Raji (cell line): ENCODE results near the gene RIBC1.

Experiments used
- POLR2A ChIP-seq: IDR thresholded peaks from 2 replicates; pipeline ENCODE4 v1.6.1; 2011; ENCODE audit warnings: low read depth, low read length, control low read depth; ENCODE audit not compliant: insufficient read depth

The RIBC1 gene

DNA sequence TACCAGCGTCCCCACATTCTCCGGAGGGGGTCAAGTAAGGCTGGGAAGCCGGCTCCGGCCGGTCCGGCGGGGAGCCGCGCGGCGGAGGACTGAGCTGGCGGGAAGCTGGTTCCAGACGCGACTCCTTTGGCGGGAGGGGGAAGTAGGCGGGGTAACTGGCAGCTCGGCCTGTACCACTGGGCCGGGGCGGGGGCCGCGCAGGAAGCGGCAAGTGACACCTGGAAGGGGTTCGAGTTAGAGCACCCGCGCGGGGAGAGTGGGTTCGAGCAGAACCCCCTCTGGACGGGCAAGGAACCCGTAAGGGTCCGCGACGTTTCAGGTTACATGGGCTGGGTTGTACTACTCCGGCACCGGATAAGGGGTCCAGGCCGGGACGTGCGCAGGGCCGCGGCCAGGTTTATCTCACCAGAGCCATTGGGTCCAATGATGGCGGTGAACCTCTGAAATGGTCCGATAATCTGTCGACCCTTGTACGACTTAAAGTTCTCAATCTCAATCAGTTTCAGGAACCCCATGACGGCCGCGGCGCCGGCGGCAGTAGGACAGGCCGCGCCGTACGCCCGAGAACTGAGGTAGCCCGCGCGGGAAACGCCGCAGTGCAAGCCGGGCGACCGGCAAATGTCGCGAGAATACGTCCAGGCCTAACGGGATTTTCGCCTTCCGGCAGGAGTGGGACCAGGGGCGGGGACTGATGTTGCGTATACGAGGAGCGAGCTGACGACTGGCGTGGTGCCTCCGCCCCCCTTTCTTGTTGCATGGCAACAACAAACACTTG is 400 bp upstream of the RIBC1 start, which contains the start of gene SMC1A:
Gene SMC1A, minus strand, starts transcription at position 569 of the 775 bp plus-strand sequence. Its CDS starts 54 bp downstream, at position 515.
- TF ChIP-seq POLR2A = peak; percentile 81

DNA sequence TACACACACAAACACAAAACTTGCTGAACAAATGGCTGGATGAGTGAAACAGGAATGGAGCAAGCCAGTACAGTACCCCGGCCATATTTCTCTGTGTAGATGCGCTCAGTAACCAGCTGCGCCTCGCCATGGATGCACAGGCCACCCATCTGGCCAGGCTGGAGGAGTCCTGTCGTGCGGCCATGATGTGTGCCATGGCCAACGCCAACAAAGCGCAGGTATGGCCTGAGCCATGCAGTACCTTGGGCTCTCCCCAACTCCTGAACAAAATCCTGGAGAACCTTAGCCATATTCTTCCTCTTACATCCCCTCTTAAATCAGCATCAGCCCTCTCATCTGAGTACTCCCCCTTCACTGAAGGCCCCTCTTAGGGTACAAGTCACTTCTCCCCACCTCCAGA is 7.1 kb downstream of the RIBC1 start:
- no peak for TF ChIP-seq POLR2A

- TF ChIP-seq POLR2A = no peak
Measured at GRCh38 chrX:53430231-53430630, 7.6 kb downstream of the RIBC1 start.

DNA sequence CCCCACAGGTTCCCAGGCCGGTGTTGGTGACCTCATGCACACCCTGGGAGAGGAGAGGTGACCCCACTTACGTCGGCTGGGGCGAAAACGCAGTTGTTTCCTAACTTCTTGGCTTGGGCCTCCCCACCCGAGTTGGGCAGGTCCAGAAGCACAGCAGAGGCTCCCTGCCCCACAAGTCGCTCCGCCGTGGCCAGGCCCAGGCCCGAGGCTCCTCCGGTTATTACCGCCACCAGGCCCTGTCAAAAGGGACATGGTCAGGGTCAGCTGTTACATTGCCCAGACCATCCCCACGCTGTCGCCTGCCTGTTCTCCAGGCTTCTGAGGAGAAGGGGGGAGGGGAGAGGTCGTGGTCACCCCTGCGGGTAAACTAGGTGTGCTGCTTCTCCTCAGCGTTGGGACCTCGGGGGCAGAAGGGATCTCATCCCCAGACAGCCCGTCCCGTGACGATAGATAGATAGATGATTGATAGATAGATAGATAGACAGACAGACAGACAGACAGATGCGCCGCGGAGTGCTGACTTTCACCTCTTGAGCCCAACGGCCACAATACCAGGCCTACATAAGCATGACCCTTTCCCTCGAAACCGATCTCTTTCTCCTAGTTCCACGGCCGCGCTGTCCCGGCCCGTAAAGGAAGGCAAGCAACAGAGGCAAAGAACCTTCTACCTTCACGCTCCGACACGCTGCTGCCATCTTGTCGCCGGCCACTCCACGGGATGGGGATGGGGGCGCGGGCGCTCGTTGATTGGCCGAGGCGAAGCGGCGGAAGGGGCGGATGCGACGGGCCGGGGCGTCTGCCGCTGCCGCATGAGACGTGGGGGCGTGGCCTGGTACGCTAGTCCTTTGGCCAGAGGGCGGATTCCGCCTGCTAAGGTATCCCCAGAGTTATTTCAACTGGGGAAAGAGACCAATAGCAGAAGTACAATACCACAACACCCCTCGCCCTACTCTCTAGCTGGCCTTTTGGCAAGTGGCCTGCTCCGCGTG is 11.3 kb downstream of the RIBC1 start, which contains the start of gene HSD17B10:
Gene HSD17B10, minus strand, starts transcription at position 720 of the 989 bp plus-strand sequence. Its CDS starts 25 bp downstream, at position 695.
- TF ChIP-seq POLR2A = peak; percentile 77

DNA sequence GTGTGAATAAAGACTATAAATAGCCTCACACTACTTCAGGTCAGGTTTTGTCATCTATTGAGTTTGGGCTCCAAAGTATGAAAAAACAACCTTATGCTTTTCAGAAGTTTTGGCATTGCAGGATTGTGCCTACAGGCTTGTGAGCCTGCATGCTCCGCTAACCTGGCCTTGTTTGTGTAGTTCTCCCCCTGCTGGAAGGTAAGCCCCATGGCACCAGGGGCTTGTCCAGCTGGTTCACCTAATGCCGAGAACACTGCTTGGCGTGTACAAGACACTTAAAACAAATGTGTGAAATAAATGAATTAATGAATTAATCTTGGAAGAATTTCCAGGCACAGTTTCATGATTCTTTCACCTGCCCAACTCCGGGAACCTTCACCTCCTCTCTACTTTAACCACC is 13.3 kb downstream of the RIBC1 start:
- TF ChIP-seq POLR2A = no peak

GRCh38 chrX:53437206-53437605 is 14.5 kb downstream of the RIBC1 start:
- no peak for TF ChIP-seq POLR2A

- no peak for TF ChIP-seq POLR2A
Measured at GRCh38 chrX:53438174-53438831, 15.6 kb downstream of the RIBC1 start.

DNA sequence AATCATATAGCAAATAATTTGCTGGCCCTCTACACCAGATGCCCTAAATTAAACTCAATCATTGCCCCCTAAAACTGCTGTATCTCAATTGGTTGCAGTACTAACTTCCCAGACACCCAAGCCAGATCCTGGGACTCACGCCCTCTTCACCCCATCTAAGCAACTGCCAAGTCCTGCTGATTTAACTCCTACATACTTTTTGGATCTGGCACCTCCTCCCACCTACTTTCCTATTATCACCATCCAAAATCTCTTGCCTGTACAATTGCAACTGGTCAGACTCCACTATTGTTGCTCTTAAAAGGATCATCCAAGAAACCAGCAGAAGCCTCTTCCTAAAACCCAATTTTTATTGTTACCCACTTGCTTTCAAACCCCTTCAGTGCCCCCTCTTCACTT is 16.2 kb downstream of the RIBC1 start:
- TF ChIP-seq POLR2A = no peak

GRCh38 chrX:53440101-53440500 is 17.4 kb downstream of the RIBC1 start:
- no peak for TF ChIP-seq POLR2A

GRCh38 chrX:53440621-53441517 is 18.2 kb downstream of the RIBC1 start:
- TF ChIP-seq POLR2A = no peak

DNA sequence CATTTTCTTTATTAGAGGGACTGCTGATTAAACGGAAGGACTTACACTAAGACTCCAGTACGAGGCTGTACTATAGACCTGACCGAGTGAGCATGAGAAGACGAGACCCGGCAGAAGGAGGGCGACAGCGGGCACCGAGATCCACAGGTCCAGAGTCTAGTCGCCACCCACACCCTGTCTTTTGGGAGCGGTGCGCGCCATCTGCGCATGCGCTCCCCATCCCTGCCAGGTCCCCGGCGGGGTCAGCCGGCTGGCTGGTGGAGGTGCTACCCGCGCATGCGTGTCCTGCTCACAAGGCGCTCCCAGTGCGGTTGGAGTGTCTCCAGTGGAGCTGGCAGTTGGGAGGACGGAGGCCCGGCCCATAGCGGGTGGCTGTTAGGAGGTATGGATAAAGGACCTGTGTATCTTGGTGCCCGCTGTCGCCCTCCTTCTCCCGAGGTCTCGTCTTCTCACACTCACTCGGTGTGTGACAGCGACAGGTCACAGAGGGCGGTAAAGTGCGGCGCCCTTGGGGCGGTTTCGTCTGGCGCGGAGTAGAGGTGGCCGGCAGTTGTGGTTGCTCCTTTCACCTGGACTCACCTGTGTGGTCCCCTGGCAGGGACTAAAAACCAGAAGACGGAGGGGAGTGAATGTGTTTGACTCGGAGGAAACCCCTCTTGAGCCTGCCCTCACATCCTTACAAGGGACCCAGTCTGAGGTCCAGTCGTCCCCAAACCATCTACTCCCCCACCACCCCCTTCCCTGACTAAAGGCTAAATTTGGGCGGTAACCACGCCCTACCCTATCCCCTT is 19.1 kb downstream of the RIBC1 start:
- TF ChIP-seq POLR2A = no peak

GRCh38 chrX:53442322-53442631 is 19.6 kb downstream of the RIBC1 start:
- no peak for TF ChIP-seq POLR2A

DNA sequence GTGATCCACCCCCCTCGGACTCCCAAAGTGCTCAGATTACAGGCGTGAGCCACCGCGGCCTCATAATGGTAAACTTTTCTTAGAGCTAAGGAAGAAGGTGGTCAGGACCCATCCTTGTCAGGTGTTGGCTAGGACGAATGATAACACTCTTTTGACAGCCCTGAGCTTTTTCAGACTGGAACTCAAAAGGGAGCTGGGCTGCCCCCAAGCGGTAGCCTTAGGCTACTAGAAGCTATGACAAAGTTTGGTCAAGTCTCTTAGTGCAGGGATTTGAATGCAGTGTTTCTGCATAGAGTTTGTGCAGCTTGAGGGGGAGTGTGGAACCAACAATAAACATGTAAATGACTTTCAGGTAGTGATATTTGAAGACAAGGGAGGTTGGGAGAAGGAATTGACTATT is 23.3 kb downstream of the RIBC1 start:
- no peak for TF ChIP-seq POLR2A
